ENCODE data around the gene MAP1LC3B2. TPM values are rescaled to one million over a fixed set of nuclear protein-coding genes. Genes with fewer than 3 reads are reported as not detected.
A peak's percentile ranks its signal among the peaks of the same experiment; 100 is the strongest.

The MAP1LC3B2 gene
- 4.1 TPM for total RNA-seq
- long read RNA-seq = 0 reads

DNA sequence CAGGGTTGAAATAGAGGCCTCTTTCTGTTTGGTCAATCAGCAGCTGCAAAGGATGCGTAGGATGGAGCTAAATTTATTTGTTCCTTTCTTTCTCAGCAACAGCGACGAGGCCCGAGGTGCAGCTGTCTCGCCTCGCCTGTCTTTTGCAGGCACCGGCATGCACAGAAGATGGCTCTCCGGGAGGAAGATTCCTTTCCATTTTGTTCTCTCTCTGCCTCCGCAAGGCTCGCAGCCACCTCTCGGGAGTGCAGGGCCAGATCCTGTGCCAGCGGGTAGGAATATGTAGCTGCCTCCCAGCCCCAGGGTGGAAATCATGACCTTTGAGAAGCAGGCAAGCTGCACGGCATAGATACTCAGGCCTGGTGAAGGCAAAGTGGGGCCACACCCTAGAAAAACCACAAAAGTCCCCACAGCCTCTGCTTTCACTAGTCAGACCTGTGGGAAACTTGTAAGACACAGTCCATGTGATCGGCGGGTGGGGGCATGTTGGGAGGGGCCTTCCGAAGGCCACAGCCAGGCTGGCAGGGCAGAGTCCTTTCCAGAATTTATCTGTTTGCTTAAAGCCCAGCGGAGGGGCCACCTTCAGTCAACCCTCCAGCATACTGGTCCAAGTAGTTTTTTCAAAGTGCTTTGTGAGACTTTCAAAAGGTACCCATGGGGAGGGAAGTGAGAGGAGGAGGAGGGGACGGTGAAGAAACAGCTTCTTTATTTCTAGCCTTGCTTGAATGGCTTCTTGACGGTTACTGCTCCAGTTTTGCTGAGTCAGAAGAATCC, at the start of gene MAP1LC3B2:
MAP1LC3B2 (plus strand) TSS at position 220 of the 774 bp plus-strand sequence. CDS start 16,562 bp downstream, outside the sequence.
- ATAC-seq (ENCODE audit: poor library complexity) (peak; percentile 89), DNase-seq (peak; percentile 59)
- intact Hi-C loops (cut with DNase I) = no loop called here

GRCh38 chr12:116513944-116514343, 45.2 kb upstream of the MAP1LC3B2 start:
- no peak for ATAC-seq (ENCODE audit: poor library complexity)

GRCh38 chr12:116515684-116516083, 43.5 kb upstream of the MAP1LC3B2 start:
- intact Hi-C loops (cut with DNase I) = no loop called here
- DNase-seq (no peak), ATAC-seq (ENCODE audit: poor library complexity) (peak; percentile 52)

More at GRCh38 chr12:116513944-116514343, 45.2 kb upstream of the MAP1LC3B2 start:
- DNase-seq = no peak
- intact Hi-C loops (cut with DNase I) = no loop called here

- intact Hi-C loops (cut with DNase I) = no loop called here
- no peak for DNase-seq
- no peak for ATAC-seq (ENCODE audit: poor library complexity)
Observed at GRCh38 chr12:116516657-116517056, 42.5 kb upstream of the MAP1LC3B2 start.

- no peak for ATAC-seq (ENCODE audit: poor library complexity)
- intact Hi-C loops (cut with DNase I) = no loop called here
- no peak for DNase-seq
Observed at GRCh38 chr12:116517431-116518045, 41.6 kb upstream of the MAP1LC3B2 start.

DNA sequence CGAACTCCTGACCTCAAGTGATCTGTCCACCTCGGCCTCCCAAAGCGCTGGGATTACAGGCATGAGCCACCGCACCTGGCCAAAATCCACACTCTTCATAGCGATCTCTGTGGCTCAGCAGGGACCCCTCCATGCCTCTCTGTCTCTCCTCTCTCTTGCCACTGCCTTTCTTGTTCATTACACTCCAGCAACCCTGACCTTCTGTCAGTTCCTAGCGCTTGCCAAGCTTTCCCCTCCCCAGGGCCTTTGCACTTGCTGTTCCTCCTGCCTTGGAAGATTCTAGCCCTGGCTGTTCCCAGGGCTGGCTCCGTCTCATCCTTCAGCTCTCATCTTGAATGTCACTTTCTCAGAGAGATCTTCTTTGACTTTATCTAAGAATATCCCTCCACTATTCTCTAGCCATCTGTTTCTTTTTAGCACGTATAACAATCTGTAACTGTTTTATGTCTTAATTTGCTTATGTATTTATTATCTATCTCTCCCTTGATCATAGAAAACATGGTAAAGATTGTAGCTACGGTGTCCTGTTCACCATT, 38.9 kb upstream of the MAP1LC3B2 start:
- DNase-seq = no peak

GRCh38 chr12:116520801-116521471, 38.2 kb upstream of the MAP1LC3B2 start:
- no peak for DNase-seq
- ATAC-seq (ENCODE audit: poor library complexity) = no peak
- intact Hi-C loops (cut with DNase I) = no loop called here

More for the DNA sequence above, 38.9 kb upstream of the MAP1LC3B2 start:
- intact Hi-C loops (cut with DNase I) = no loop called here
- no peak for ATAC-seq (ENCODE audit: poor library complexity)

DNA sequence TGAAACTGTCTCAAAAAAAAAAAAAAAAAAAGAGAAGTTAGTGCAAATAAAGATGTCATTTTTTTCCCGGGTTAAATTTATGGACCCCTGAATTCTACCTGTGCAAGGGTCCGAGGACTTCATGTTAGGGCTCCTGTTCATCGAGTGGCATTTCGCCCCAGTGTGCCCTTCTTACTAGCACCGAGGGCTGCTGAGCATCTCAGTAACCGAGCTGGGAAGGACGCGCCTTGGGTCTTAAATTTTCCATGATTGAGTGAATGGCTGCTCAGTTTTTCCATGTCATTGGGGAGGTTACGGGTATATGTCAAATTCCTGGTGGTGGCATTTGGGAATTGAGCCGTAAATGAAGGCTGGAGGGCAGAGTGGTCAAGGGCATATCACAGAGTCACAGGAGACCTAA, 34.9 kb upstream of the MAP1LC3B2 start:
- no peak for ATAC-seq (ENCODE audit: poor library complexity)
- intact Hi-C loops (cut with DNase I) = no loop called here

GRCh38 chr12:116524964-116525379, 34.2 kb upstream of the MAP1LC3B2 start:
- intact Hi-C loops (cut with DNase I) = no loop called here
- DNase-seq (no peak), ATAC-seq (ENCODE audit: poor library complexity) (no peak)

More for the DNA sequence above, 34.9 kb upstream of the MAP1LC3B2 start:
- no peak for DNase-seq

GRCh38 chr12:116525418-116526001, 33.7 kb upstream of the MAP1LC3B2 start:
- intact Hi-C loops (cut with DNase I) = no loop called here
- DNase-seq = peak; percentile 58
- peak; percentile 87 for ATAC-seq (ENCODE audit: poor library complexity)

GRCh38 chr12:116528065-116528464, 31.1 kb upstream of the MAP1LC3B2 start:
- no peak for DNase-seq
- intact Hi-C loops (cut with DNase I) = no loop called here
- no peak for ATAC-seq (ENCODE audit: poor library complexity)

- DNase-seq = no peak
- intact Hi-C loops (cut with DNase I) = no loop called here
- no peak for ATAC-seq (ENCODE audit: poor library complexity)
Observed at GRCh38 chr12:116528498-116528897, 30.7 kb upstream of the MAP1LC3B2 start.

GRCh38 chr12:116529048-116529447, 30.1 kb upstream of the MAP1LC3B2 start:
- ATAC-seq (ENCODE audit: poor library complexity) (no peak), DNase-seq (no peak)
- intact Hi-C loops (cut with DNase I) = no loop called here

GRCh38 chr12:116529686-116530085, 29.5 kb upstream of the MAP1LC3B2 start:
- ATAC-seq (ENCODE audit: poor library complexity) (no peak), DNase-seq (no peak)
- intact Hi-C loops (cut with DNase I) = no loop called here

DNA sequence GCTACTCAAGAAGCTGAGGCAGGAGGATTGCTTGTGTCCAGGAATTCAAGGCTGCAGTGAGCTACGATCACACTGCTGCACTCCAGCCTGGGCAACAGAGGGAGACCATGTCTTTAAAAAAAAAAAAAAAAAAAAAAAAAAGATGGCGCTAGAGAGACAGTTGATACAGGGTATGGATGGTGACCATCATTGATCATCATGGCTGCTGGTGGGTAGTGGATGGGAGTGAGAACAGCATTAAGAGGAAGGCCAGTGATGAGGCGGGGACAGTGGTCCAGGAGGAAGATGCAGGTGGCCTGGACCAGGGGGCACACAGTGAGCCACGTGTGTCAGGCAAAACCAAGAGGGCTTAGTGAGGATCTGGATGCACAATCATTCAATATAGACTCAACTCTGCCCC, 26.8 kb upstream of the MAP1LC3B2 start:
- ATAC-seq (ENCODE audit: poor library complexity) = no peak
- no peak for DNase-seq
- intact Hi-C loops (cut with DNase I) = no loop called here

DNA sequence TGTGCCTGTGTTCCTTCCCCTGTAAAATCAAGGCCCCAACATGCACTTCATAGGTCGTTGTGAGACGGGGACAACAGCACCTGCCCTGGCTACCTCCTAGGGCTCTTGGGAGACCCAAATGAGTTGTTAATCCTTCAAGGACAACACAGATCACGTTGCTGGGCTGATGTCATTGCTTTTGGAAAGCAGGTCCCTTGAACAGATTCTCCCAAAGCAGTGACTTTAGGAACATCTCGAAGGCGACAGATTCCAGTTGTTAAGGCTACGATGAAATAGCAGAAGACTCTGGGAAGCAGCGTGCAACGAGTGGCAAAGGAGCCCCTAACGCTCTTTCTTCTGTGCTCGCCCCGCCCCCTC, 26.2 kb upstream of the MAP1LC3B2 start:
- ATAC-seq (ENCODE audit: poor library complexity) (peak; percentile 9), DNase-seq (no peak)
- intact Hi-C loops (cut with DNase I) = no loop called here

DNA sequence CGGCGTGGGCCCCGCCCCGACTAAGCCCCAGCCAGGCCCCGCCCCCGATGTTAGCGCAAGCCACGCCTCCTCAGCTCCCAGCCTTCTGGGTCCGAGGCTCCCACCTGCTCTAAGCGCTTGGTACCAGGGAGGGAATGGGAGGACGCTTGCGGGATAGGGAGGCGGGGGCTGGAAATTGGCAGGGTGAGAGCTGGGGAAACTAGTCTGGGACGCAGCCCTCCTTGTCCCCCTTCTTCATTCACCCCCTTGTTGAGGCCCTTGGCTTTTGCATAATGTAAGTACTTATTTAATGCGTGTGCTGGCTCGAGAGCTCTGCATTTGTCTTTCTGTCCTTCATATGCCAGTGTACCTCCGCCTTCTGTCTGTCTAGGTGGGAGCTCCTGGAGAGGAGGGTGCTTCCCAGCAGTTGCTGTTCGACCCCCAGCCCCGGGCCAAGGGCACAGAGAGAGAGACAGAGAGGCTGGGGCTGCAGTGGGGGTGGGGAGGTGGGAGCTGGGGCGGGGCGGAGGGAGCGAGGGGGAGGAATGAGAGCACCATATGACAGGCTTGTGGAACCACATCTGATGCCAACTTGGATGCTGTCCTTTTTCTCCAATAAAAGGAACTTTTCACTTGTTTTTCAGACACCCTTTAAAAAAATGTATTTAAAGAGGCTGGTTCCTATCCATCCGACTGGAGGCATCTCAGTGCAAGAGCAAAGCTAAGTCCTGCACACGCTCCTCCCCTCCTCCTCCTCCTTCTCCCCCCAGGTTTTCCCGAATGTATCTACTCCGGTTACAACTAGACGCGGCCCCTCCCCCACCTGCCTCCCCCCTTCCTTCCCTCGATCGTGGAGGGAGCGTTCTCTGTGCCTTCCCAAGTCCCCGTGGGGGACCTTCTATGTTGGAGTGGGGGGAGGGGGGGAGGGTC, 25.6 kb upstream of the MAP1LC3B2 start:
- ATAC-seq (ENCODE audit: poor library complexity) = peak; percentile 87
- intact Hi-C loops (cut with DNase I) = no loop called here
- peak; percentile 86 for DNase-seq
